ENCODE measurements around the gene USP17L26.
A peak's percentile ranks its signal among the peaks of the same experiment; 100 is the strongest.
"Not testable (repeated sequence)": the region's sequence is repeated elsewhere in the genome, so short reads cannot be mapped to it uniquely, and the experiment has no call there.

The USP17L26 gene

GRCh38 chr4:9334358-9334757, at the start of gene USP17L26:
USP17L26 (plus strand) TSS chr4:9334658; CDS start chr4:9334658, 0 bp downstream.
- not testable (repeated sequence) for DNase-seq

GRCh38 chr4:9324191-9324590, 10.3 kb upstream of the USP17L26 start:
- DNase-seq: peak; percentile 0

- DNase-seq: not testable (repeated sequence)
Measured at GRCh38 chr4:9324865-9325264, 9.6 kb upstream of the USP17L26 start, which contains the start of gene USP17L24. USP17L24 (plus strand) TSS chr4:9325165; CDS start chr4:9325165, 0 bp downstream.

GRCh38 chr4:9329611-9330010, 4.8 kb upstream of the USP17L26 start, which contains the start of gene USP17L25:
USP17L25 (plus strand) TSS chr4:9329911; CDS start chr4:9329911, 0 bp downstream.
- DNase-seq: not testable (repeated sequence)

GRCh38 chr4:9339103-9339502, 4.6 kb downstream of the USP17L26 start, which contains the start of gene USP17L5:
USP17L5 (plus strand) TSS chr4:9339403; CDS start chr4:9339403, 0 bp downstream.
- DNase-seq: not testable (repeated sequence)

- DNase-seq: not testable (repeated sequence)
Measured at GRCh38 chr4:9343848-9344247, 9.4 kb downstream of the USP17L26 start, which contains the start of gene USP17L27. USP17L27 (plus strand) TSS chr4:9344148; CDS start chr4:9344148, 0 bp downstream.

- not testable (repeated sequence) for DNase-seq
Measured at GRCh38 chr4:9348593-9348992, 14.1 kb downstream of the USP17L26 start, which contains the start of gene USP17L28. USP17L28 (plus strand) TSS chr4:9348893; CDS start chr4:9348893, 0 bp downstream.

- not testable (repeated sequence) for DNase-seq
Measured at GRCh38 chr4:9350866-9351265, 16.4 kb downstream of the USP17L26 start.

- not testable (repeated sequence) for DNase-seq
Measured at GRCh38 chr4:9353338-9353737, 18.9 kb downstream of the USP17L26 start, which contains the start of gene USP17L29. USP17L29 (plus strand) TSS chr4:9353638; CDS start chr4:9353638, 0 bp downstream.

GRCh38 chr4:9362829-9363228, 28.4 kb downstream of the USP17L26 start, which contains the start of gene USP17L30:
USP17L30 (plus strand) TSS chr4:9363129; CDS start chr4:9363129, 0 bp downstream.
- not testable (repeated sequence) for DNase-seq

GRCh38 chr4:9379881-9380280, 45.4 kb downstream of the USP17L26 start:
- not testable (repeated sequence) for DNase-seq

- DNase-seq: peak; percentile 69
Measured at GRCh38 chr4:9381012-9381534, 46.6 kb downstream of the USP17L26 start.

GRCh38 chr4:9384126-9384525, 49.7 kb downstream of the USP17L26 start:
- DNase-seq: peak; percentile 0

Data from activated CD4-positive, alpha-beta T cell treated with anti-CD3 and anti-CD28 coated beads, Interleukin-2, amount 50 U/mL, for 16 hours (primary cell).